Erythroblast (primary cell): ENCODE data around the gene HOATZ.

ENCODE experiments used
- DNase-seq, 2 experiments: peaks; one replicate each; lab custom pipeline; 2025; lab: John Stamatoyannopoulos, UW
- GATA1 ChIP-seq: IDR thresholded peaks from 2 replicates; pipeline ENCODE4 v1.6.1; 2011; ENCODE audit warnings: low read depth, mild to moderate bottlenecking, control low read depth, low read length, moderate library complexity
- POLR2A ChIP-seq: IDR thresholded peaks from 2 replicates; pipeline ENCODE4 v1.6.1; 2011; ENCODE audit warnings: mild to moderate bottlenecking, low read length

HOATZ gene

GRCh38 chr11:111514216-111515031 is at the start of gene HOATZ:
HOATZ (plus strand) TSS chr11:111514778; CDS start chr11:111514785, 7 bp downstream.
- DNase-seq: peak; percentile 9 to 19
- no peak for TF ChIP-seq POLR2A
- no peak for TF ChIP-seq GATA1

- TF ChIP-seq GATA1 (no peak), POLR2A (no peak)
- DNase-seq: no peak
Measured at GRCh38 chr11:111465400-111465799, 49.2 kb upstream of the HOATZ start.

- no peak for TF ChIP-seq POLR2A
- TF ChIP-seq GATA1: no peak
- no peak for DNase-seq
Measured at GRCh38 chr11:111466615-111467014, 48.0 kb upstream of the HOATZ start.

GRCh38 chr11:111469200-111469599 is 45.4 kb upstream of the HOATZ start:
- TF ChIP-seq POLR2A: no peak
- DNase-seq: no peak

GRCh38 chr11:111472228-111472627 is 42.4 kb upstream of the HOATZ start:
- TF ChIP-seq GATA1: no peak
- TF ChIP-seq POLR2A: no peak
- DNase-seq: no peak

- TF ChIP-seq POLR2A (no peak), GATA1 (no peak)
- DNase-seq: no peak
Measured at GRCh38 chr11:111474432-111474831, 40.1 kb upstream of the HOATZ start.

GRCh38 chr11:111476366-111476765 is 38.2 kb upstream of the HOATZ start:
- DNase-seq: no peak
- TF ChIP-seq POLR2A (no peak), GATA1 (no peak)

- no peak for TF ChIP-seq POLR2A
- TF ChIP-seq GATA1: no peak
- no peak for DNase-seq
Measured at GRCh38 chr11:111476956-111477355, 37.6 kb upstream of the HOATZ start.

GRCh38 chr11:111477898-111478297 is 36.7 kb upstream of the HOATZ start:
- TF ChIP-seq GATA1 (no peak), POLR2A (no peak)
- DNase-seq: no peak

GRCh38 chr11:111479666-111480065 is 34.9 kb upstream of the HOATZ start:
- no peak for TF ChIP-seq GATA1
- TF ChIP-seq POLR2A: no peak
- no peak for DNase-seq

GRCh38 chr11:111483431-111483830 is 31.1 kb upstream of the HOATZ start:
- no peak for DNase-seq

GRCh38 chr11:111490496-111490895 is 24.1 kb upstream of the HOATZ start:
- DNase-seq: no peak
- no peak for TF ChIP-seq GATA1
- no peak for TF ChIP-seq POLR2A

More at GRCh38 chr11:111483431-111483830, 31.1 kb upstream of the HOATZ start:
- no peak for TF ChIP-seq GATA1
- TF ChIP-seq POLR2A: no peak

GRCh38 chr11:111494040-111494439 is 20.5 kb upstream of the HOATZ start:
- no peak for TF ChIP-seq GATA1
- no peak for TF ChIP-seq POLR2A
- DNase-seq: no peak

GRCh38 chr11:111499483-111499882 is 15.1 kb upstream of the HOATZ start:
- peak in 1 of 2 experiments; percentile 1 for DNase-seq
- TF ChIP-seq POLR2A (no peak), GATA1 (no peak)

GRCh38 chr11:111500481-111500880 is 14.1 kb upstream of the HOATZ start:
- TF ChIP-seq GATA1 (no peak), POLR2A (no peak)

More at GRCh38 chr11:111500481-111500880, 14.1 kb upstream of the HOATZ start:
- DNase-seq: no peak
